Activated T-helper 9 cell treated with anti-CD3 and anti-CD28 coated beads, Interleukin-2, amount 50 U/mL, for 16 hours (primary cell): Measurements from ENCODE around the gene PRAMEF6.
"Not testable (repeated sequence)": the region's sequence is repeated elsewhere in the genome, so short reads cannot be mapped to it uniquely, and the experiment has no call there.

Experiments
- DNase-seq: peaks from one replicate; pipeline ENCODE4 v3.0.0-alpha.2; 2020; ENCODE audit warnings: low read depth

PRAMEF6 gene

GRCh38 chr1:12947480-12947879 lies at the start of gene PRAMEF6:
PRAMEF6 (minus strand) TSS chr1:12947580; CDS start chr1:12942518, 5,062 bp downstream.
- DNase-seq, result not testable (repeated sequence)

GRCh38 chr1:12924368-12924767 lies 23.0 kb downstream of the PRAMEF6 start:
- DNase-seq, result not testable (repeated sequence)

GRCh38 chr1:12921749-12922148 lies 25.6 kb downstream of the PRAMEF6 start:
- not testable (repeated sequence) for DNase-seq

GRCh38 chr1:12916310-12916709 lies 31.1 kb downstream of the PRAMEF6 start, which contains the start of gene PRAMEF7:
PRAMEF7 (plus strand) TSS chr1:12916610; CDS start chr1:12917693, 1,083 bp downstream.
- not testable (repeated sequence) for DNase-seq

- not testable (repeated sequence) for DNase-seq
Observed at GRCh38 chr1:12903793-12904572, 43.4 kb downstream of the PRAMEF6 start.

- not testable (repeated sequence) for DNase-seq
Observed at GRCh38 chr1:12899186-12899585, 48.2 kb downstream of the PRAMEF6 start.

GRCh38 chr1:12898170-12898569 lies 49.2 kb downstream of the PRAMEF6 start, which contains the start of gene PRAMEF10:
PRAMEF10 (minus strand) TSS chr1:12898270; CDS start chr1:12895847, 2,423 bp downstream.
- DNase-seq, result not testable (repeated sequence)
